Right lobe of liver (tissue), 6 donors: ENCODE results near the gene TSPAN2. TPM values are rescaled to one million over a fixed set of nuclear protein-coding genes. Genes with fewer than 3 reads are reported as not detected.

ENCODE experiments used
- ATAC-seq, 4 donors: fragments of 200-7000 bp; cut with Tn5 transposase; one replicate each; pipeline ENCODE4 v1.9.1; 2020; ENCODE audit warnings: mild to moderate bottlenecking in 4 of 4, moderate library complexity in 4 of 4
- DNase-seq, 3 donors: peaks; one replicate each; pipeline ENCODE4 v3.0.0-alpha.2; 2020
- H3K27ac ChIP-seq, 3 donors: fragments of 200-600 bp; one replicate each; pipeline ENCODE4 v1.8.0; 2022
- H3K27me3 ChIP-seq, 2 donors: fragments of 200-600 bp; one replicate each; pipeline ENCODE4 v1.8.0; 2022
- H3K36me3 ChIP-seq, 4 donors: fragments of 200-600 bp; sonication (generic) in 1 of 4; one replicate each; pipeline versions ENCODE4 v1.5.1 to v1.8.0; 2017 to 2022; ENCODE audit warnings: control low read depth in 1 of 4
- H3K4me1 ChIP-seq, 4 donors: fragments of 200-600 bp; sonication (generic) in 1 of 4; one replicate each; pipeline versions ENCODE4 v1.5.1 to v1.8.0; 2017 to 2022; ENCODE audit warnings: control low read depth in 1 of 4
- H3K4me3 ChIP-seq, 3 donors: fragments of 200-600 bp; one replicate each; pipeline ENCODE4 v1.8.0; 2022
- H3K9me3 ChIP-seq, 4 donors: fragments of 200-600 bp; sonication (generic) in 1 of 4; one replicate each; pipeline versions ENCODE4 v1.5.1 to v1.8.0; 2017 to 2022; ENCODE audit warnings: control low read depth in 1 of 4
- POLR2A ChIP-seq: fragments of 450-650 bp; IDR thresholded peaks from one replicate; pipeline ENCODE4 v1.6.1; 2017; ENCODE audit warnings: antibody characterized with exemption, mild to moderate bottlenecking
- WGBS: methylation state at CpG from one replicate; pipeline ENCODE4 v1.1.6; 2018; ENCODE audit warnings: low coverage, low lambda C conversion rate; ENCODE audit not compliant: insufficient coverage; ENCODE audit errors: missing lambda C conversion rate; 5-methylcytosine and 5-hydroxymethylcytosine counted together
- intact Hi-C, 2 donors: fragments of 100-400 bp; cut with DNase I; formaldehyde crosslinking; loops; one replicate each; pipeline versions ENCODE4 v1.11.2 to v1.14.1; 2022
- total RNA-seq, 6 experiments: library from RNA; depleted of rRNA in 2 of 6; stranded (reverse); fragments of >200 nt in 2 of 6; fragmentation: NEBNext Ultra II Directional in 3 of 6; extraction: Animal tissue kit (Norgen Biotek cat#: 25700) in 3 of 6; gene quantifications; one replicate each; pipeline versions ENCODE4 v1.1.0 to v1.2.4, GENCODE V29; 2016 to 2023
- TF ChIP-seq, protein P1 (sequence below), 4 donors: fragments of 200-600 bp in 3 of 4; fragments of 450-650 bp in 1 of 4; IDR thresholded peaks; one replicate each; pipeline versions ENCODE4 v1.5.1 to v1.8.0; 2016 to 2022; ENCODE audit warnings: antibody characterized with exemption in 4 of 4, mild to moderate bottlenecking in 2 of 4
- donor health status: DM: no; HTN: yes; CAD: no.
- donor health status: DM: no; HTN: no; CAD: no.
- donor health status: DM: no; HTN: no; CAD: no.
- donor health status: DM: no; HTN: yes; CAD: no.
- donor health status: DM: no; HTN: yes; CAD: no.

TSPAN2 gene
- total RNA-seq, 6 experiments from 2014 or later = 0.35 to 0.55 (median 0.42) TPM; not detected in 2

DNA sequence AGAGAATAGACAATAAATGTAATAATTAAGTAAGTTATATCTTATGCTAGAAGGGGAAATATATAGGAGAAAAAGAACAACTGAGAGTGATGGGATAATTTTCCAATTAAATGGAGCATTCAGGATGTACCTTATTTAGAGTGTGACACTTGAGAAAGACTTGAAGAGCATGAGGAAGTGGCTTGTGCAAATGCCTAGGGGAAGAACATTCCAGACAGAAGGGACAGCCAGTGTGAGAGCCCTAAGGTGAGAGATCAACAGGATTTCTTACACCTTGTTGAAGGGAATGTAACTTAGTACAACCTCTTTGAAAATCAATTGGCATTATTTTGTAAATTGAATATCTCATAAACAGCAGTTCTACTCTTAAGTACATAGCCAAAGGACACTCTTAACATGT lies 28.8 kb upstream of the TSPAN2 start:
- intact Hi-C loops = loop anchor here in 1 of 2 donors (10.0 kb wide), 1 partner anchor 133 kb away; no protein-coding TSS in a partner anchor
- H3K27ac ChIP-seq = no peak overlapping the region
- H3K4me1 ChIP-seq = no peaks in the 10 kb centered on the region
- no peak overlapping the region for H3K4me3 ChIP-seq
- ATAC-seq (no peak), DNase-seq (no peak)
- H3K9me3 ChIP-seq = peaks cover 0 to 6% (median 0%) of the 10 kb centered on the region in 4 donors
- H3K27me3 ChIP-seq = no peaks in the 10 kb centered on the region
- H3K36me3 ChIP-seq = no peaks in the 10 kb centered on the region
- TF ChIP-seq POLR2A = no peak
- TF ChIP-seq, protein P1, sequence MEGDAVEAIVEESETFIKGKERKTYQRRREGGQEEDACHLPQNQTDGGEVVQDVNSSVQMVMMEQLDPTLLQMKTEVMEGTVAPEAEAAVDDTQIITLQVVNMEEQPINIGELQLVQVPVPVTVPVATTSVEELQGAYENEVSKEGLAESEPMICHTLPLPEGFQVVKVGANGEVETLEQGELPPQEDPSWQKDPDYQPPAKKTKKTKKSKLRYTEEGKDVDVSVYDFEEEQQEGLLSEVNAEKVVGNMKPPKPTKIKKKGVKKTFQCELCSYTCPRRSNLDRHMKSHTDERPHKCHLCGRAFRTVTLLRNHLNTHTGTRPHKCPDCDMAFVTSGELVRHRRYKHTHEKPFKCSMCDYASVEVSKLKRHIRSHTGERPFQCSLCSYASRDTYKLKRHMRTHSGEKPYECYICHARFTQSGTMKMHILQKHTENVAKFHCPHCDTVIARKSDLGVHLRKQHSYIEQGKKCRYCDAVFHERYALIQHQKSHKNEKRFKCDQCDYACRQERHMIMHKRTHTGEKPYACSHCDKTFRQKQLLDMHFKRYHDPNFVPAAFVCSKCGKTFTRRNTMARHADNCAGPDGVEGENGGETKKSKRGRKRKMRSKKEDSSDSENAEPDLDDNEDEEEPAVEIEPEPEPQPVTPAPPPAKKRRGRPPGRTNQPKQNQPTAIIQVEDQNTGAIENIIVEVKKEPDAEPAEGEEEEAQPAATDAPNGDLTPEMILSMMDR (IDR thresholded peaks at IDR 0.05) = no peak

DNA sequence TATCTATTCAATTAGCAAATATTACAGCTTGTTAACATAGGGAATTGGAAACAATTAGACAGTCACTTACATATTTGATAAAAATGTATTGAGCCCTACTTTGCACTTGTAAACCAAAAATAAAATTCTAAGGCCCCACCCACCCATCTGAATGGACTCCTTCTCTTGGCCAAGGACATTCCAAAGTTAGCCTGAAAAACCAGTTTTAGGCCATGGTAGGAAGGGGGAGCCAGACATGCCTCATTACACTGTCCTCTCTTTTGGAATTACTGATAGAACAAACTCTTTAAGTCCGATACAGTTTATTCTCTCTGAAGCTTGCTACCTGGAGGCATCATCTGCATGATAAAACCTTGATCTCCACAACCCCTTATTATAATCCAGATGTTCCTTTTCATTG lies 28.0 kb upstream of the TSPAN2 start:
- 80% methylated on average over 1 of the region's 1 CpG for WGBS
- ATAC-seq = no peak
- intact Hi-C loops = loop anchor here in 1 of 2 donors (10.0 kb wide), 1 partner anchor 132 kb away; no protein-coding TSS in a partner anchor

DNA sequence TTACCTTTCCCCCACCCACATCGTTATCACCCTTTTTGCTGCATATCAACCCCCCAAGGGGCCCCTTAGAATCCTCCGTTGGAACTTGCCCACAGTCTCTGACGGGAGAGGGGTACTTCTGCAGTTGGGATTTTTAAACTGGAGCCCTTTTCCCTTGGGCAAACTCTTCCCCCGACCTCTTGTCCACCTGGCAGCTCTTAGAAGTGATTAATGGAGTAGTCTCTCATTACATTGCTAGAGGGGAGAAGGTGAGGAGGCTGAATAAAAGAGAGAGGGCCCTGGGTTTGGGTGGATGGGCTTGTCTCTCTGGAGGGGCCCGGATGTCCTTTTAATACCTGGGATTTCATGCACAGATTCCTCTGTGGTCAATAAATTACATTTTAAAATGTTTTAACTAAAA lies 27.2 kb upstream of the TSPAN2 start:
- H3K27ac ChIP-seq = no peak overlapping the region
- DNase-seq (no peak), ATAC-seq (no peak)
- intact Hi-C loops = loop anchor here in 1 of 2 donors (10.0 kb wide), 1 partner anchor 132 kb away; no protein-coding TSS in a partner anchor
- no peaks in the 10 kb centered on the region for H3K4me1 ChIP-seq
- 70% methylated on average over 5 of the region's 5 CpGs for WGBS
- no peaks in the 10 kb centered on the region for H3K27me3 ChIP-seq
- no peak overlapping the region for H3K4me3 ChIP-seq
- peaks cover 0 to under 1% (median 0%) of the 10 kb centered on the region in 4 donors for H3K9me3 ChIP-seq
- TF ChIP-seq, protein P1 (IDR thresholded peaks at IDR 0.05) = no peak
- no peak for TF ChIP-seq POLR2A
- no peaks in the 10 kb centered on the region for H3K36me3 ChIP-seq

More for the DNA sequence above, 28.0 kb upstream of the TSPAN2 start:
- H3K9me3 ChIP-seq = peaks cover 0 to 6% (median 0%) of the 10 kb centered on the region in 4 donors
- TF ChIP-seq, protein P1 (IDR thresholded peaks at IDR 0.05) = no peak
- TF ChIP-seq POLR2A = no peak
- DNase-seq = no peak
- H3K36me3 ChIP-seq = no peaks in the 10 kb centered on the region
- H3K4me1 ChIP-seq = no peaks in the 10 kb centered on the region
- no peak overlapping the region for H3K27ac ChIP-seq
- no peak overlapping the region for H3K4me3 ChIP-seq
- H3K27me3 ChIP-seq = no peaks in the 10 kb centered on the region

DNA sequence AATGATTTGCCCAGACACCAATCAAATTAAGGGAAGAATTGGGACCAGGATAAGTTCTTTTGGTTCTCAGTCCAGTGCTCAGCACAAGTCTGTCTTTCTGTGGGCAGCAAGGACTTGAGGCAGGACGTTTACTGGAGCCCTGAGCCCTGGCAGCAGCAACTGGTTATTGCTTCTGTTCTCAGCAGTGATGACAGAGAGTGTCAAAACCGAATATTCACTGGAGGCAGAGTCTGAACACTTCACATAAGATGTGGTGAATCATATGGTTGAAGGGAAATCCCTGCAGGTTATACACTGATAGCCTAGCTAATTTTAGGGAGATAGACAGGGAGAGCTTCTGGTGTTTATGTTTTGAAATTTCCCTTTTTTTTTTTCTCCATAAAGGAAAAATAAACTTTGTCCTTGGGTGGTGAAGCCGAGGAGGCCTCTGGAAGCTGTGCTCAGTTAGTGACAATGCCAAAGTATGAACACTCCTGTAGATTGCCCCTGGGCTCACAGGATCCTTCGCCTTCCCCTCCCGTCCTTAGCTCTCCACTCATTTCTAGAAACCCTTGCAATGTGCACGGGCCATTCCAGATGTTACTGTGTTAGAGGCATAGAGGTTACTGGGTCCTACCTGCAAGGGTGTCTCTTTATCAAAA lies 26.3 kb upstream of the TSPAN2 start:
- H3K9me3 ChIP-seq = no peaks in the 10 kb centered on the region
- no peak for DNase-seq
- H3K36me3 ChIP-seq = no peaks in the 10 kb centered on the region
- no peak overlapping the region for H3K27ac ChIP-seq
- no peak overlapping the region for H3K4me3 ChIP-seq
- intact Hi-C loops = loop anchor here in 1 of 2 donors (10.0 kb wide), 1 partner anchor 131 kb away; no protein-coding TSS in a partner anchor
- ATAC-seq = no peak
- no peaks in the 10 kb centered on the region for H3K27me3 ChIP-seq
- WGBS = 52% methylated on average over 6 of the region's 6 CpGs
- H3K4me1 ChIP-seq = no peaks in the 10 kb centered on the region
- TF ChIP-seq, protein P1 (IDR thresholded peaks at IDR 0.05) = no peak
